DLD1 (cell line): ENCODE results near the gene FAM161B.
"Not testable (repeated sequence)": the region's sequence is repeated elsewhere in the genome, so short reads cannot be mapped to it uniquely, and the experiment has no call there.

Source experiments
- in situ Hi-C: cut with HindIII; loops from 2 replicates; pipeline ENCODE4 v1.10.0; 2017; ENCODE audit warnings: low sequenced_read_pairs

The FAM161B gene

DNA sequence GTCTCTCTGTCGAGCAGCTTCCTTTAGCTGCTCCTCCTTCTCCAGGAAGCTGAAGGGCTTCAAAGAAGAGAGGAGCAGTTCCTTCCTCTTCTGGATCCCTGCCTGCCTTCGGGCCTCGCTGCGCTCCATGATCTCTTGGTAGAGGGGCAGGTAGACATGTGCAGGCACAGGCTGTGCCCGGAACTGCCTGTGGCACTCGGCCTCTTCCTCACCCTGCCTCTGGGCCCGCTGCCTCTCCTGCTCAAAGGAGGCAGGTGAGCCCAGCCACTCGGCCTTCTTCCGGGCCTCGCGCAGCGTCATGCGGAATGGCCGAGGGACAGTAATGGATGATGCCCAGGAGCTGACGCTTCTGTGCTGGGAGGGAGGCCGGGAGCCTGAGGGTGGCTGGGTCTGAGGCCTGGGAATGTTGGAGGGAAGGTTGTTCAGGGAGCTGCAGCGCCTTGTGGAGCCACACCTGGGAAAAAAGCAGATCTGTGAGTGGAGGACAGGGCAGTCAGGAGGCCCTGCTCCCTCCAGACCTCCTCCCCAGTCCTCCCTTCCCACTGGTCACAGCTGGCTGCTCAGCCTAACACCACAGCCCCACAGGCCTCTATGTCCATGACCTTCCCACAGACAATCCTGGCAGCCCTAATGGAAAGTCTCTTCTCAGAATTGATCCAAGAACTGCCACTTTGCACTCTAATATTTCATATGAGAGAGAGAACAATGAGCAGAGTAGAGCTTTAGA lies 5.3 kb downstream of the FAM161B start:
- in situ Hi-C loops, result no loop called here

DNA sequence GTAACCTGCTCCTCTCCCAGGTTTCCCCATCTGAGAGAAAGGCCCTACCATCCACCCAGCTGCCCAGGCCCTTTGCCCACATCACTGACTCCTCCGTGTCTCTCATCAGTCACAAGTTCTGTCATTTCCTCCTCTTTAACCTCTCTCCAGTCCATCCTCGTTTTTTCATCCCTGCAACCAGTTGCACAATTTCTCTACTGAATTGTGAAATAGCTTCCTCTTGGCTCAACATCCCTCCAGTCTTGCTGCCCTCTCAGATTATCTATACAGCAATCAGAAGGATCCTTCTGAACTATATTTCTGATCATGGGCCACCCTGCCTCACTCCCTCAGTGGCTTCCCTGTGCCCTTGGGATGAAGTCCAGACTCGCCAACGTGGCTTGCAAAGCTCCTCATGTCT lies 6.8 kb downstream of the FAM161B start:
- in situ Hi-C loops, result no loop called here

DNA sequence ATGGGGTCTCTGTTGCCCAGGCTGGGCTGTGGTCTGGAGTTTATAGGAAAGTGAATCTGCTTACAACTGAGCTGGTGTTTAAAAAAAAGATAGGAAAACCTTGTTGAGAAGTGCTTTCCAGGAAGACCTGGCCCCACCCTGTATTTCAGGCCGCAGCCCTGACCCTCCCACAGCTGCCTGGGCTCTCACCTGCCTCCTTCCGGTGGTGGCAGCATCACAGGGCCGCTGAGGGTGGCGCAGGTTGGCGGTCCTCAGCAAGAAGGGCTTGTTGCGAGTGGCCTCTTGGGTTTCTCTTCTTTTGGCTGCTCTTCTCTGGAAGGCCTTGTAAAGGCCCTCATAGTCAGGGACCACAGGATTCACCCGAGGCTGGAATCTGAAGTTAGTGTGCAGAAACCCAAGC lies 7.7 kb downstream of the FAM161B start:
- in situ Hi-C loops, result no loop called here

DNA sequence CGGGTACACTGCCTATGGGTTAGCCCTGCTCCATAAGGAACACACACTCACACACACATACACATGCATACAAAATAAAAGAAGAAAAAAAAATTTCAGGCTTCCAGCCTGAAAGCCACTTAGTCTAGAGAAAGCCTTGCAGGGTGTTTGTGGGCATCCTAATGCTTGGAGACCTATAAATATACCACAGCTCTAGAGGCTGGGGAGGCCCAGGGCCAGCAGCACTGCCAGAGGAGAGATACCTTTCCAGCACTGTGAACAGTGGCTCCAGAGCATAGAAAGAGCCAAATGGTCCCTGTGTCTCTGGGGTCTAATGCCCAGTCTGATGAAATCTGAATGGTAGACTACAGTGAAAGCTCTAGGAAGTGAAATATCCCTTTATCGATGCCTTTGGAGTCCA lies 12.9 kb downstream of the FAM161B start:
- in situ Hi-C loops, result no loop called here

DNA sequence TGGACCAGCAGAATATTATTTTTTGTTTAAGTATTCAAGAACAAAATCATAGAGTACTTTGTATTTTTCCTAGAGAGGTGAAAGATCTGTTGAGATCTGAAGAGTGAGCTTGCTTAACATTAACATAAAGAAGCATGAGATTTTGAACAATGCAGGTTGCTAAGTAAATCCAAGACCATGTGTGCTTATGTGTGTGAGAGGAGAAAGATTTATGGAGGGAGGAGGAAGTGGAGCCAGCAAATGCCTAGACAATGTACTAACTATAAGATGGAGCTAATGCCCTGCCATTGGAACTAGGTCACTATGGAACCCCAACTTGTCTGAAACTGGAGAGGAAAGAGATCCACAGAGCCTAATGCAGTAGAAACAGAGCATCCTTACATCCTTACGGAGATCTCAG lies 13.3 kb downstream of the FAM161B start:
- in situ Hi-C loops, result no loop called here

DNA sequence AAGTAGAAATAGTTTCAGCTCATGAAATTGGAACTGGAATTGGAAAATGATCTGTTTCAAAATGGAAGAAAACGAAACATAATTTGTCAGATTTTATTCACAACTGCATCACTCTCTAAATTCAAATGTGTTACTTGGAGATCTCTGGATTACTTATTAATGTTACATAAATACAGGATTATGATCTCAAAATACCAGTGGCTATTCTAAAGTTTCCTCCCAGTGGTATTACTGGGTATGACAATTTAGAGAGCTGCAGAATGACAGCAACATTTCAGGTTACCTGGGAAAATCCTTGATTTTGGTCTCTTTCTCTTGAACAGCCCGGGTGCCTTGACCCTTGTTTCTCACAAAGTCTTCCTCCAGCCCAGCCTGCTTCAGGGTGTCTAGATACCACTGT lies 14.2 kb downstream of the FAM161B start:
- in situ Hi-C loops, result no loop called here

DNA sequence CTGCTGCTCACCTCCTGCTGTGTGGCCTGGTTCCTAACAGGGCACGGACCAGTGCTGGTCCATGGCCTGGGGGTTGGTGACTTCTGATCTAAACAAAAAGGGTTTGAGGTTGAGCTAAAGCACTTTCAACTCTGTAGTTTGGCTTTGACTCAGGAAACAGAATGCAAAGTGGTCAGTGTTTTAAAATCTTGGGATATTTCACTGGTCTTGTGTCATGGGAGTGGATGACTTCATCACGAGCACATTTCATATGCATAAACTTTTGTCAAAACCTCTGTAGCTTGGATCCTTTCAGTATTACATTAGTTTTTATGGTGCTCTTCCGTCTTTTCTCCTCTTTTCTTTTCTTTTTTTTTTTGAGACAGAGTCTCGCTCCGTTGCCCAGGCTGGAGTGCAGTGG lies 25.6 kb downstream of the FAM161B start:
- in situ Hi-C loops, result no loop called here

DNA sequence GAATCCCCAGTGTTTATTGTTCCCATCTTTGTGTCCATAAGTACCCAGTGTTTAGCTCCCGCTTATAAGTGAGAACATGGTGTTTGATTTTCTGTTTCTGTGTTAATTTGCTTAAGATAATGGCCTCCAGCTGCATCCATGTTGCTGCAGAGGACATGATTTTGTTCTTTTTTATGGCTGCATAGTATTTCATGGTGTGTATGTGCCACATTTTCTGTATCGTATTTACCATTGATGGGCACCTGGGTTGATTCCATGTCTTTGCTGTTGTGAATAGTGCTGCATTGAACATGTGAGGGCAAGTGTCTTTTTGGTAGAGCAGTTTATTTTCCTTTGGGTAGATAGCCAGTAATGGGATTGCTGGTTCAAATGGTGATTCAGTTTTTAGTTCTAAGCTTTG lies 30.4 kb downstream of the FAM161B start:
- in situ Hi-C loops, result not testable (repeated sequence)

DNA sequence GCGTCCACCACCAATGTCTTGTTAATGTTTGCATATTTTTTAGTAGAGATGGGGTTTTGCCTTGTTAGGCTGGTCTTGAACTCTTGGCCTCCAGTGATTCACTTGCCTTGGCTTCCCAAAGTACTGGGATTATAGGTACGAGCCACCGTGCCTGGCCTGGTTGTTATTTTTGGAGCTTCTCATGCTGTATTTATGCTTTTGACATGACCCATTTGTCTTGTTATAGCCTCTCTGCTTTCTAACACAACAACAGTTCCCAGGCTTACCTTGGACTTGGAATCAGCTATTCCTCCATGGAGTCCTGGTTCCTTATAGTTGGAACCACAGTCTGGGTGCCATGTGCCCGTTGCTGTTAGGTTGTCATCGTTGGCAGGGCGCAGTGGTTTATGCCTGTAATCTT lies 33.6 kb downstream of the FAM161B start:
- in situ Hi-C loops, result no loop called here

DNA sequence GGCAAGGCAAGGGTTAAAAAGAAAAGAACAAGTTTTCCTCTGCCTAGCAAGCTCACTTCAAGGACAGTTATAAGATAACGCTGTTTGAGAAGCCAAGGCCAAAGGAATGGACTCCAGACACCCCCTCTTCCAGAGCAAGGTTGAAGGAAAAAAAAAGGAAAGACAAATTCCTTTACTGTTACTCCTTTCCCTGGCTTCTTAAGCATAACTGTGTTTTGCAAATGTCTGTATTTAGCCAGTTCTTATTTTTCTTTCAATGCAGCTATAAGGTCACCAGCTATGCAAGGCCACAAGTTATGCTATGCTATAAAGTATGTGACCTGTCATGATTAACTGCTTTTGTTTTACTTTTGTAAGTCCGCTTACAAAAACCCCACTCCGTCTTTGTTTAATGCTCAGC lies 36.6 kb downstream of the FAM161B start:
- in situ Hi-C loops, result no loop called here

DNA sequence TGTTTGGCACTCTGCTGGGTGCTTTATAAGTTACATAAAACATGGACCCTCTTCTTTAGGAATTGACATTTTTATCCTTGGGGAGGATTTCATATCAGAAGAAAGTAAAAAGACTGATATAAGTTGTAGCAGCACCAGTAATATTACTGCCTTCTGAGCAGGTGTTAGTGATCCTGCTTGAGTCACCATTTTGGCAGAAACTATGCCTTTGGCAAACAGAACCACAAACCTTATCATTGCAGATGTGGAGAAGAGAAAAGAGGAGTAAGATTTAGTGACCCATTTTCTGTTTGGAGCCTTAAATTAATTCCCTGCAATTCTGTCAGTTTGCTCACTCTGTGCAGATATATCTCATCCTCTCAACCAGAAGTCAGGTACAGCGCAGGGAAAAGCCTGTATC lies 40.2 kb downstream of the FAM161B start:
- in situ Hi-C loops, result no loop called here

DNA sequence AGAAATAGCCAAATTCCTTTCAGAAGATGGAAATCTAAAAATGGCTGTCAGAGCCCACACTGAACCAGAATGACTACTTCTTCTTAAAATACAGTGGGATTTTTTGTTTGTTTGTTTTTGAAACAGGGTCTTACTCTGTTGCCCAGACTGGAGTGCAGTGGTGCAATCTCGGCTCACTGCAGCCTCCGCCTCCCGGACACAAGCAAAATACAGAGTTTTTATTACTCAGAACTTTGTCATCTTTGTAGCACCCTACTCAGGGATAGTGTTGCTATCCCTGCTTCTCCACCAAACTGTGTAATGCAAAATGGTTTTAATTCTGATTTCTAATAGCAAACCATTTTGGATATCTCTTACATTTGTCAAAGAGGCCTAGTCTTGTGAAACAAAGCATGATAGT lies 46.9 kb downstream of the FAM161B start:
- in situ Hi-C loops, result no loop called here

DNA sequence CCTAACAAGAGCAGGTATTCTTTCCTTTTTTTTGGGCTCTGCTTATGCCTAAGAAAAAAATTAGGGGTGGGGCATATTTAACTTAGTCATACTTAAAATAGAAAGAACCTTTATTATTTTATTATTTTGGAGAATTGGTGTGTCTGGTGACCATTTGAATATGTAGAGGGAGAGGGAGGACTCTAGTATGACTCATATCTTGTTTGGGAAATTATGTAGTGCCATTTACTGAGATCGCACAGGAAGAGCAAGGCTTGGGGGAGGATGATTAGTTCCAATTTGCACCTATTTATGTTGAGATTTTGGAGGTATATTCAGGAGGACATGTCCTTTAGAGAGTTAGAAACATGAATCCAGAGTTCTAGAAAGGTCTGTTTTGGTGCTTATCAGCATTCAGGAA lies 53.4 kb downstream of the FAM161B start:
- in situ Hi-C loops, result no loop called here

DNA sequence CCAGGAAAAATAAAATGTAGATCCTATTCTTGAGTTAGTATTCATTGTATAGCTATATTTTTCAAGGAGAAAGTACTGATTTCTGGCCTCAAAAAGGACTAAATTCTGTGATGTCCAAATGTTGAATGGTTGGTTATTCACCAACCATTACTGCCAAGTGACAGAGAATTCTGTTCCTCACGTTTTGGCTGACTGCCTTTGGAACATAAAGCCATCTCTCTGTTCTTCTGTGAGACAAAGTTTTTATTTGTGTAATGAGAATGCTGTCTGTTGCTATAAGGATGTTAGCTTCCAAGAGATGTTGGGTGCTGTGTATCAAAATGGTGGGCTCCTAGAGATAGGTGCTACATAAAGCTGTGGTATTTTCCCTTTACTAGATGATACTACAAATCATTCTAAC lies 54.0 kb downstream of the FAM161B start:
- in situ Hi-C loops, result no loop called here

DNA sequence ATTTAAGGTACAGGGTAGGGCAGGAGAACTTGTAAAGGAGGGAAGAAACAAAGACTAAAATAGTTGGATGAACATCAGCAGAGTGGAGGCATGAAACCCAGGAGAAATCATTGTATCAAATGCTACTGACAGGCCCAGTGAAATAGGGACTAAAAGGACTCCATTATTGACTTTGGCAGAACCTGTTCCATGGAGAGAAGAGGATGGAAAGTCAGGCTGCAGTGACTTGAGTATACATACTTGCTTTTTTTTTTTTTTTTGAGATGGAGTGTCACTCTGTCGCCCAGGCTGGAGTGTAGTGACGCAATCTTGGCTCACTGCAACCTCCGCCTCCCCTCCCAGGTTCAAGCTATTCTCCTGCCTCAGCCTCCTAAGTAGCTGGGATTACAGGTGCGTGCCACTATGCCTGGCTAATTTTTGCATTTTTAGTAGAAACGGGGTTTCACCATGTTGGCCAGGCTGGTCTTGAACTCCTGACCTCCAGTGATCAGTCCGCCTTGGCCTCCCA lies 55.7 kb downstream of the FAM161B start:
- in situ Hi-C loops, result not testable (repeated sequence)

DNA sequence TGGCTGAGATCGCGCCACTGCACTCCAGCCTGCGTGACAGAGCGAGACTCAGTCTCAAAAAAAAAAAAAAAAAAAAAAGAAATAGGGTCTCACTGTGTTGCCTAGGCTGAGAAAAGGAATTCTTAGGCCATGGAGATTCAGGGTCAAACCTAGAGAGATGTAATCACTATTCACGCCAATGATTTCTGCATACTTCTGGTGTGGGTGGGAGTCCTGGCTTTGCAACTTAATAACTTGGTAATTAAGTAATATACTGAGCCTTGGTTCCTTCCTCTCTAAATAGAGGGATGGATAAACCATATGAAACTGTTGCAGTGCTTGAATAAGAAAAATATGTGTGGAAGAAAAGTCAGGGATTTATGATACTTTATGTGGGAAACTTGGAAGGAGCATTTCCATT lies 60.5 kb downstream of the FAM161B start:
- in situ Hi-C loops, result no loop called here

DNA sequence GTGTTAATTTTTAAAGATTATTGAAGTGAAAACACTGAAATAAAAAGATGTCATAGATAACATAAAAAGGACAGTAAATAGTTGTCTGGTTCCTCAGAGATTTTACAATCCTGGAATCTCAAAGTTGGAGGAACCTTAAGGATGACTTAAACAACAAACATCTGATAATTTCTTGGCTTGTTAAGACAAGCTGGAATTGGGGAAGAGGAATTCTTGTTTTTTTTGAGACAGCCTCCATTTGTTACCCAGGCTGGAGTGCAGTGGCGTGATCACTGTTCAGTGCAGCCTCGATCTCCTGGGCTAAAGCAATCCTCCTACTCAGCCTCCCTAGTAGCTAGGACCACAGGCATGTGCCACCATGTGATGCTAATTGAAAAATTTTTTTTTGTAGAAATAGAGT lies 60.9 kb downstream of the FAM161B start:
- in situ Hi-C loops, result no loop called here

DNA sequence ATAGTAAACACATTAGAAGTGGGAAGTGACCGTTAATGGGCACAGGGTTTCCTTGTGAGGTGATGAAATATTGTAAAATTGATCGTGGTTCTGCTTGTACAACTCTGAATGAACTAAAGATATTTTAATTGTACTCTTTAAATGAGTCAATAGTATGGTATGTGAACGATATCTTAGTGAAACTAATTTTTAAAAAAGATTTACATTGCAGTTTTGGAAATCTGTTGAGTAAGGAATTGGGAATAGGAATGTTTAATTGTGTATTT lies 61.5 kb downstream of the FAM161B start:
- in situ Hi-C loops, result no loop called here

DNA sequence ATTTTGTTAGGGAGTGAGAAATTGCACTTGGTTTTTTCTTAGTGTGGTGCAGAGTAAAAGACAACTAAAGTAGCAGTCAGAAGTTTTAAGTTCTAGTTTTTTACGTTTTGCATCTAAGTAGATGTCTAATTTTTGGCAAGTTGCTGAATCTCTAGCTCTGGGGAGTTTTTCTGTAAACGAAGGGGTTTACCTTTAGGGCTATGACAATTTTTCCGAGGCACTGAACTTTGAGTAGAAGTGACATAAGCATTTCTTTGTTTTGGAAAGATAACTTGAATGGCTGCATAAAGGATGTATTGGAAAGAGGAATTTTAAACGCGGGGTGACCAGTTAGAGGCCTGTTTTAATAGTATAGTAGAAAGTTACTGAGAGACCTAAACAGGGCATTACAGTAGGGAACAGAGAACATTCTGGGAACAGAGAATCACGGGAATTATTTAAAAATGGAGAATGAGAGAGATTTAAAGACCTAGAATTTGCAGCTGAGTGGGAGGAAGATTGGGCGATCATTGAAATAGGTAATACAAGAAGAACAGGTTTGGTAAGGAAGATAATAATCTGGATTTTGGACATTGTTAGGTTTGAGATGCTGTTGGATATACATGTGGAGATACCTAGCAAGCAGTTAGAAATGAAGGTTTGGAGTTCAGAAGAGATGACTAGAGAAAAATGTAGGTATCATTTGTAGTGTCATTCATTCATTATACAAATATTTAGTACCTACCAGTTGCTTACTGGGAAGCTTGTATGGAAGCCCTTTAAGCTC lies 62.0 kb downstream of the FAM161B start:
- in situ Hi-C loops, result no loop called here

DNA sequence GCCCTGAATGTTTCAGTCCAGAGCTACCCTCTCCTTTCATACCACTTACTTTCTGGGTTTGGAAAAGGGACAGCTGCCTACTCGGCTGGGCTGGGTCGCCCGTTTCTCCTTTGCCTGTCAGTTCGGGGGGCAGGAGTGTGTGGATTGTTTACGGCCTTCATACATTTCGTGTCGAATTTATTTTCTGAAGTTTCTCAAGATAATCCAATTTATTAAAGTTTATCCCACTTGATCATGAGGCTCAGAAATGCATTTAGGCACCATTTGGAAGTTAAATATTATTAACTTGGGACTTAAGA lies 62.6 kb downstream of the FAM161B start:
- in situ Hi-C loops, result no loop called here

DNA sequence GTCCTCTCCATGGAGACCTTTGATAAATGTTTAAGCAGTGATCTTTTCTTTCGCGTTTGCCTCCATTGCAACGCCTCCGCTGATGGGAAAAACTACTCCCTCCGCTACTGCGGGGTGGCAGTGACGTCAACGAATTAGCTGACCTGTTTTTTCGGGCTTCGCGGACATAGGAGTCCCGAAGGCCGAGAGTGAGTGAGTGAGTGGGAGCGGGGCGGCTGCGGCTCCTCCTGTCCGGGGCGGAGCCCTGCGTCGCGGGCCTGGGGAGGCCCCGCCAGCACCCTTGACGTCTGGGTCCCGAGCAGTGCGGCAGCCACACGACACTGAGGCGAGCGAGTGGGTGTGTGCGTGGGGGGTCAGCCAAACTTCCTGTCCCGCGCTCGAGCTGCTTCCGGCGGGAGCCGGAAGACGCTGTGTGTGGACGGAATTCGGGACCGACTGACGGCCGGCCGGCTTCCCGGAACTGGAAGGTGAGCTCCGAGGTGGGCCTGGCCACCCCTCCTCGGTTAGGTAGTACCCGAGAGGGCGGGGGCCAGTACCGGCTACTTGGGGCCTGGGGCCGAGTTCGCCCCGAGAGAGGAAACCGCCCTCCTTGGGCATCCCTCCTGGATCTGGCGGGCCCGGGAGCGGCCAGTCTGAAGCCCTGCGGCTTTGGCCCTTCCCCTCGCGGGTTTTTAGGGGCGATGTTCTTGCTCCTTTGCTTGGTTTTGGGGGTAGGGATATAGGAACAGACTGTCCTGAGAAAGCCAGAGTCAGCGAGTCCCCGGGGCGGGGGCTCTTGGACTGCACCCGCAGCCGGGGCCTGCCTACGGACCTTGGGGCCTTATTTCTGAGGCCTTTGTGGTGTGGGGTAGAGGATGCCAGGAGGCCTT lies 63.2 kb downstream of the FAM161B start, which contains the start of gene ZNF410:
Gene ZNF410, plus strand, starts transcription at position 411 of the 869 bp plus-strand sequence. CDS start 5,317 bp downstream, outside the sequence.
- in situ Hi-C loops, result no loop called here
